Measurements from ENCODE around the gene SPAG9.

Gene SPAG9

DNA sequence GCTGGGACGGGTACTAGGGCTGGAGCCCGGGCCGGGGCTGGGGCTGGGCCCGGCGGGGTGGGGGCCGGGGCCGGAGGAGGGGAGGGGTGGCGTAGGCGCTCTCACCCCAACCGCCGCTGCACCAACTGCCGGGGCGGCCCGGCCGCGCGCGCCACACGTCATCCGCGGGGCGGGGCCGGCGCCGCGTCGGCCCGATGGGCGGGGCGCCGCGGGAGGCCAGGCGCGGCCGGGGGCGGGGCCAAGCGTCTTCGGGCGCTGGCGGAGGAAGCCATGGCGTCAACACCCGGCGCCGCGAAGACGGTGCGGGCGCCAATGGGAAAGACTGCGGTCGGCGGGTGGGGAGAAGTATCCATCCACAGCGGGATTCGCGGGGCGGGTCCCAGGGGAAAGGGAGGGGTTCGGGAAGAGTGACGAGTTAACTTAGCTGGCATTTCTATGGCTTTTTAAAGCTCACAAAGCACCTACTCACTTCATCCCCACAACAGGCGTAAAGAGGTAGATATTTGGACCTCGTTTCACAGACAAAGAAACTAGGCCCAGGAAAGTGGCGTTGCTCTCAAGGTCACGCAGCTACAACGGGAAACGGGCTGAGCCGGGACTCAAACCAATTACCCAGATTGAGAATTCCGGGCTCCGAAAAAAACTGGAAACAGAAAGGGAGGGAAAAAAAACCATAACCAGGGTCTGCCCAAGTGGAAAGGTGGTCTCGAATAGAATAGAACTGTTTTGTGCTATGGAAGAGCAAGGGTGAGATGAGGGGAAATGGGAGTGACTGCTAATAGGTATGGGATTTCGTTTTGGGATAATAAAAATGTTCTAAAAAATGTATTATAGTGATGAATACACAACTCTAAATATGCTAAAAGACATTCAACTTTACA lies at the start of gene SPAG9:
Gene SPAG9, minus strand, starts transcription at position 130 of the 881 bp plus-strand sequence. CDS start 212 bp downstream, outside the sequence.
- peak; percentile 92 to 95 for DNase-seq

DNA sequence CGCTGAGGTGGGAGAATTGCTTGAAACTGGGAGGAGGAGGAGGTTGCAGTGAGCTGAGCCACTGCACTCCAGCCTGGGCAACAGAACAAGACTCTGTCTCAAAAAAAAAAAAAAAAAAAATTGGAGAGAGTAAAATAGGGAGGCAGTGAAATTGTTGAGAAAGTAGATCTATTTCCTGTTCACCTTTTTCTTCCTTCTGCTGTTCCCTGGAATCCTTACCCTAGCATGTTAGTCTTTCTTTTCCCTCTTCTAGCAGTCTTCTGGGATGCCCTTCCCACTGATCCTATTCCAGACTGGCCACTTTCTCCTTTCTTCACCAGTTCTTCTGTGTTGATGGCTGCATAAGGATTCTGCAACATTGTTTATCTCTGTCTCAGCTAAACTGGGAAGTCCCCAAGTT lies 48.7 kb upstream of the SPAG9 start:
- no peak for DNase-seq

DNA sequence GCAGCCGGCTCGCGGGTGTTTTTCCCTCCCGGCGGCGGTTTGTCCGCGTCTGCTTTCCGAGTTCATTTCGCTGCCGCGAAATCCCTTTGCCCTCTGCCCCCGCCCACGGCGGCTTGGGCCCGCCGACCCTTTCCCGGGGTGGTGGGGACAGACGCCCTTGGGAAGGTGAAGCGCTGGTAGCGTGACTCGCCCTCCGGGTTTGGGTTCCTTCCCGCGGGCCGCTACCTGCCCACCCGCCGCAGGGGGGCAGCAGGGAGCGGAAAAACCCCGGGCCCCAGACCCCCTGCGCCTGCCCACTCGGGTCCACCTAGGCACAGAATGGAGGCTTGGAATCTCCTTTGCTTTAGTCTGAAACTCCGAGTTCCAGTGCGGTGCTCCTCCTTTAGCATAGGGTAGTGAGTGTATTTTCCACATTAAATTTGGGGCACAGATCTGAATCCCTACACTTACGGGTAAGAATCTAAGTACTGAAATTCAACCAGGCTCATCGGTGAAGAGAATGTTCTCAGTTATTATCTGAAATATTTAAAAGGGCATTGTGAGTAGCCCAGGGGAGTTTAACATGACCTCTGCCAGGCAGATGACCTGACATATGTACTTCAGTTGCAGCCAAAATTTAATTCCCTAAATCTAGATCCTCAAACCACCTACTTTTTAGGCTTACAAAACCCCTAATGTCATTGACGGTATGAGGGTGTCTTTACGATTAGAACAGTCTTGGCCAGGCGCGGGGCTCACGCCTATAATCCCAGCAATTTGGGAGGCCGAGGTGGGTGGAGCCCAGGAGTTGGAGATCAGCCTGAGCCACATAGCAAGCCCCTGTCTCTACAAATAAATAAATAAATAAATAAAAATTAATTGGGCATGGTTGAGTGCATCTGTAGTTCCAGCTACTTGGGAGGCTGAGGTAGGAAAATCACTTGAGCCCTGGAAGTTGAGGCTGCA lies 46.6 kb upstream of the SPAG9 start:
- peak; percentile 20 to 55 for DNase-seq

GRCh38 chr17:51166198-51166986 lies 45.7 kb upstream of the SPAG9 start, which contains the start of gene NME2:
NME2 (plus strand) TSS chr17:51166411; CDS start chr17:51166831, 420 bp downstream.
- peak; percentile 90 to 91 for DNase-seq

GRCh38 chr17:51165680-51166197 lies 45.1 kb upstream of the SPAG9 start:
- DNase-seq = peak in 1 of 2 experiments; percentile 42

GRCh38 chr17:51164911-51165679 lies 44.4 kb upstream of the SPAG9 start:
- peak; percentile 40 to 82 for DNase-seq

- no peak for DNase-seq
Measured at GRCh38 chr17:51161541-51161940, 40.9 kb upstream of the SPAG9 start.

GRCh38 chr17:51159604-51160003 lies 38.9 kb upstream of the SPAG9 start:
- no peak for DNase-seq

DNA sequence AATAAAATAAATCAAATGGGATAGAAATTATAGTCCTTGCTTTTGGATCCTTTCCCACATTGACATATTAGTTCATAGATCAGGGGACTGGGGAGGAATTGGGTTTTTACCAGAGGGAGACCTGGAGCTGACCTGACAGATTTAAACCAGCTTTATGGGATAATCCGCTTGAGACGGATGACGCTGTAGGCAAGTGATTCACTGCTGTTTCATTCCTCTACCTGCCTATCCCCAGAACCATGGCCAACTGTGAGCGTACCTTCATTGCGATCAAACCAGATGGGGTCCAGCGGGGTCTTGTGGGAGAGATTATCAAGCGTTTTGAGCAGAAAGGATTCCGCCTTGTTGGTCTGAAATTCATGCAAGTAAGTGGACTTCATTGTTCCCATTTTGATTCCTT lies 34.7 kb upstream of the SPAG9 start:
- no peak for DNase-seq

DNA sequence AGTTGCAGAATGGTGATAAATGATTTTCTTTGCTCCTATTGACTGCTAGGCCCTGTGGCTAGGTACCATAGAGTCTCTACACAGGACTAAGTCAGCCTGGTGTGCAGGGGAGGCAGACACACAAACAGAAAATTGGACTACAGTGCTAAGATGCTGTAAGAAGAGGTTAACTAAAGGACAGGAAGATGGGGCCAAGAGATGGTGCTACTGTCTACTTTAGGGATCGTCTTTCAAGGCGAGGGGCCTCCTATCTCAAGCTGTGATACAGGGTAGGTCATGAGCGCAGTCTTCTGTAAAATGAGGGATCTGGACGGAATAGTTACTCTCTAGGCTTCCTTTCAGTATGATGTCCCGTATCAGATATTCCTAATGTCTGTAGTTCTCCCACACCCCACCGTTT lies 33.5 kb upstream of the SPAG9 start:
- no peak for DNase-seq

GRCh38 chr17:51153210-51154072 lies 32.8 kb upstream of the SPAG9 start, which contains the start of gene NME1:
NME1 (plus strand) TSS chr17:51153559; CDS start chr17:51155655, 2,096 bp downstream.
- peak; percentile 99 to 100 for DNase-seq

- peak; percentile 39 to 53 for DNase-seq
Measured at GRCh38 chr17:51152766-51153209, 32.1 kb upstream of the SPAG9 start.

GRCh38 chr17:51150932-51151331 lies 30.3 kb upstream of the SPAG9 start:
- no peak for DNase-seq

GRCh38 chr17:51149163-51149562 lies 28.5 kb upstream of the SPAG9 start:
- DNase-seq = no peak

DNA sequence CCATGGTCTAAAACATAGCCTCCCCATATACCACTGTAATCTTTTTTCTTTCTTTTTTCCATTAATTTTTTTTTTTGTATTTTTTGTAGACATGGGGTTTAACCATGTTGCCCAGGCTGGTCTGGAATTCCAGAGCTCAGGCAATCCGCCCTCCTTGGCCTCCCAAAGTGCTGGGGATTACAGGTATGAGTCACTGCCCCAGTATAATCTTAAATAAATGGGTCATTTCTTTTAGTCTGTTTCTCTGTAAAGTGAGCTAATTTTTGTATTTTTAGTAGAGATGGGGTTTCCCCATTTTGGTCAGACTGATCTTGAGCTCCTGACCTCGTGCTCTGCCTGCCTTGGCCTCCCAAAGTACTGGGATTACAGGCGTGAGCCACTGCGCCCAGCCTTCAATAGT lies 27.0 kb upstream of the SPAG9 start:
- DNase-seq = no peak

- DNase-seq = no peak
Measured at GRCh38 chr17:51144266-51145022, 23.8 kb upstream of the SPAG9 start.

GRCh38 chr17:51142597-51142996 lies 21.9 kb upstream of the SPAG9 start:
- DNase-seq = no peak

- DNase-seq = no peak
Measured at GRCh38 chr17:51135956-51136355, 15.3 kb upstream of the SPAG9 start.

DNA sequence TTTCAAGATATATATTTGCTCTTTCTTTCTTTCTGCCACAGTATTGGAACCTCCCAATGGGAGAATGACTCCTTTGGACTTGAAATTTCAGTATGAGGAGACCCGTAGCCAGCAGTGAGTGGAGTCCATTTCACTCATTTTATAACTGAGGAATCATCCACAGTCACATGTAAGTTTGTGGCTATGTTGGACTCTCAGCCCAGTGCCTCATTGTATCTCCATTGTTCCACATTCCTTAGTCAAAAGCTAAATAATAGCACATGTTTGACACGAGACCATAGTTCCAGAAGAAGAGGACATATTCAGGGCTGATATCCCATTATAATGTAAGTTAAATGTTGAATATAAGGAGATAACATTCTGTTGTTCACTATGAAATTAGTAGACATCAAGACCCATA lies 12.7 kb upstream of the SPAG9 start:
- no peak for DNase-seq

DNA sequence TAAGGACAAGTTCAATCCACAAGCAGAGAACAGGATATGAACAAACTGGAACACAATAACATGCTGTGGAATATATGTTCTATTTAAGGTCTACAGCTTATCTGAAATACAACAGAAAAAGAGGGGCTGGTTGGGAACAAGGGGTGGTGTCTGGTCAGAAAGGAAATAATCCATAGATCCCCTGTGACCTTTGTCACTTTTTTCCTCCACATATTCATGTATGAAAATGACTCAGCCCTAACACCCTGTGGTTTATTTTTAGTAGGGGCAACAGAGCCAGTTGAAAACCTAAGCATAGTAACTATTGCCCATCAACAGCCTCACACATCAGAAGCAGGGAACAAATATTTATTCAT lies 12.3 kb upstream of the SPAG9 start:
- DNase-seq = no peak

Measured in SHP77 (cell line).